ENCODE results near the gene CCR7. TPM values are rescaled to one million over a fixed set of nuclear protein-coding genes. Genes with fewer than 3 reads are reported as not detected.

The CCR7 gene
- total and polyA plus RNA-seq, 12 donors: 0.10 to 1.7 (median 0.46) TPM; not detected in 7

GRCh38 chr17:40531051-40531991 is 34.0 kb downstream of the CCR7 start:
- intact Hi-C loops (cut with DNase I): loop anchor here (5.0 to 10.0 kb wide), 10 partner anchors 49 to 229 kb away; partner anchors contain the start of genes GJD3 (in 3 of the 10), IGFBP4 (in 3 of the 10) and RARA (in 3 of the 10)
- no peak for TF ChIP-seq CTCF (IDR thresholded peaks at IDR 0.05)
- peak overlapping the region in 6 of 10 donors; percentile 71 to 85 (median 74) for H3K27ac ChIP-seq
- H3K27me3 ChIP-seq: peaks cover 0 to 4% (median 0%) of the 10 kb centered on the region in 7 donors
- 96% methylated on average over 15 of the region's 15 CpGs for WGBS, 2 donors
- no peaks in the 10 kb centered on the region for H3K36me3 ChIP-seq
- peaks cover 0 to 4% (median 0%) of the 10 kb centered on the region in 11 donors for H3K9me3 ChIP-seq
- DNase-seq (no peak), ATAC-seq (no peak)
- peaks cover 10 to 52% (median 35%) of the 10 kb centered on the region in 9 donors for H3K4me1 ChIP-seq
- H3K4me3 ChIP-seq: no peak overlapping the region

- TF ChIP-seq CTCF (IDR thresholded peaks at IDR 0.05): no peak
- 94 to 96% methylated on average over 5 of the region's 5 CpGs for WGBS, 2 donors
- DNase-seq: no peak
Measured at GRCh38 chr17:40530531-40530994, 34.7 kb downstream of the CCR7 start.

GRCh38 chr17:40529991-40530390 is 35.3 kb downstream of the CCR7 start:
- no peaks in the 10 kb centered on the region for H3K36me3 ChIP-seq
- no peak for TF ChIP-seq CTCF (IDR thresholded peaks at IDR 0.05)

More at GRCh38 chr17:40530531-40530994, 34.7 kb downstream of the CCR7 start:
- Histone ChIP-seq H3K9me3 (peaks cover 0 to 10% (median 0%) of the 10 kb centered on the region in 11 donors), H3K4me1 (peaks cover 5 to 51% (median 28%) of the 10 kb centered on the region in 9 donors), H3K4me3 (no peak overlapping the region), H3K27me3 (peaks cover 0 to 4% (median 0%) of the 10 kb centered on the region in 7 donors), H3K36me3 (no peaks in the 10 kb centered on the region), H3K27ac (no peak overlapping the region)
- no peak for ATAC-seq
- intact Hi-C loops (cut with DNase I): loop anchor here (5.0 to 10.0 kb wide), 10 partner anchors 48 to 228 kb away; partner anchors contain the start of genes GJD3 (in 3 of the 10), IGFBP4 (in 3 of the 10) and RARA (in 3 of the 10)

More at GRCh38 chr17:40529991-40530390, 35.3 kb downstream of the CCR7 start:
- Histone ChIP-seq H3K27me3 (peaks cover 0 to 4% (median 0%) of the 10 kb centered on the region in 7 donors), H3K4me1 (peaks cover 5 to 45% (median 26%) of the 10 kb centered on the region in 9 donors), H3K27ac (no peak overlapping the region), H3K4me3 (no peak overlapping the region), H3K9me3 (peaks cover 0 to 16% (median 0%) of the 10 kb centered on the region in 11 donors)
- intact Hi-C loops (cut with DNase I): loop anchor here (5.0 to 10.0 kb wide), 10 partner anchors 48 to 228 kb away; partner anchors contain the start of genes GJD3 (in 3 of the 10), IGFBP4 (in 3 of the 10) and RARA (in 3 of the 10)
- DNase-seq (no peak), ATAC-seq (no peak)
- 98% methylated on average over 2 of the region's 2 CpGs for WGBS, 2 donors

All from heart right ventricle (tissue), 16 donors.